K562 (cell line): ENCODE data around the gene USP20. TPM values are rescaled to one million over a fixed set of nuclear protein-coding genes. Genes with fewer than 3 reads are reported as not detected.

Source experiments
- ARID1B ChIP-seq: fragments of 450-650 bp; IDR thresholded peaks from 2 replicates; pipeline ENCODE4 v1.6.1; 2016; ENCODE audit warnings: antibody characterized with exemption, mild to moderate bottlenecking, inconsistent platforms
- CAMTA2 ChIP-seq: fragments of 250-450 bp; sonication (Bioruptor Pico); conservative IDR thresholded peaks from 2 replicates; pipeline ENCODE4 v1.5.1; 2022
- DIDO1 ChIP-seq: fragments of 450-650 bp; IDR thresholded peaks from 2 replicates; pipeline ENCODE4 v1.6.1; 2016; ENCODE audit warnings: low read depth, missing biosample characterization, missing genetic modification characterization
- FOXJ3 ChIP-seq: sonication (generic); formaldehyde crosslinking; IDR thresholded peaks from 2 replicates; pipeline ENCODE4 v1.4.0; 2020; ENCODE audit warnings: mild to moderate bottlenecking, missing genetic modification reagents
- HDAC3 ChIP-seq: fragments of 450-650 bp; IDR thresholded peaks from 2 replicates; pipeline ENCODE4 v1.6.1; 2018; ENCODE audit warnings: borderline replicate concordance, mild to moderate bottlenecking, moderate library complexity; ENCODE audit not compliant: partially characterized antibody
- ZFPM2 ChIP-seq: fragments of 250-450 bp; sonication (Bioruptor Pico); IDR thresholded peaks from 2 replicates; pipeline ENCODE4 v1.5.1; 2022; ENCODE audit warnings: mild to moderate bottlenecking
- polyA plus RNA-seq, 8 experiments: library from polyadenylated mRNA; depleted of rRNA in 4 of 8; stranded (reverse) in 5 of 8; unstranded in 3 of 8; fragments of >200 nt; fragmentation: Nextera tagmentation in 2 of 8; fragmentation: Illumina TruSeq in 1 of 8; extraction: Ambion mirVana in 2 of 8; extraction: Trizol in 1 of 8; gene quantifications; 2 replicates each; pipeline versions ENCODE4 v1.2.1 to v1.2.3, GENCODE V29; 2011 to 2014; ENCODE audit warnings: inconsistent platforms in 1 of 8, missing spikeins in 1 of 8
- total RNA-seq, 7 experiments: library from RNA; depleted of rRNA in 6 of 7; stranded (reverse); fragments of >200 nt in 6 of 7; fragmentation: Illumina TruSeq in 2 of 7; extraction: Trizol in 2 of 7; gene quantifications; 2 replicates each; pipeline versions ENCODE4 v1.2.1 to v1.2.3, GENCODE V29; 2011 to 2021; ENCODE audit warnings: low replicate concordance in 1 of 7
- TF ChIP-seq, protein P1 (sequence below): sonication (generic); formaldehyde crosslinking; IDR thresholded peaks from 2 replicates; pipeline ENCODE4 v1.8.1; 2022; ENCODE audit warnings: missing genetic modification reagents
- TF ChIP-seq, protein P2 (sequence below), 2 experiments: fragments of 450-650 bp in 1 of 2; sonication (generic) in 1 of 2; formaldehyde crosslinking in 1 of 2; IDR thresholded peaks; 2 replicates each; pipeline versions ENCODE4 v1.7.1 to v1.9.0; 2016 to 2022; ENCODE audit warnings: inconsistent platforms in 1 of 2, mild to moderate bottlenecking in 1 of 2, missing genetic modification reagents in 1 of 2
- TF ChIP-seq, protein P3 (sequence below): IDR thresholded peaks from 3 replicates; pipeline ENCODE4 v1.6.1; 2011; ENCODE audit warnings: borderline replicate concordance, mild to moderate bottlenecking; ENCODE audit not compliant: insufficient read length, insufficient read depth
- TF ChIP-seq, protein P4 (sequence below): sonication (generic); formaldehyde crosslinking; IDR thresholded peaks from 2 replicates; pipeline ENCODE4 v1.9.0; 2022; ENCODE audit warnings: mild to moderate bottlenecking, missing genetic modification reagents
- TF ChIP-seq, protein P5 (sequence below): sonication (generic); formaldehyde crosslinking; IDR thresholded peaks from 2 replicates; pipeline ENCODE4 v1.8.1; 2023; ENCODE audit warnings: mild to moderate bottlenecking, missing genetic modification reagents

Gene USP20
- total and polyA plus RNA-seq, 9 of the 15 experiments (the other 6 are each of a cell fraction or from before 2014, with no cell fraction given), result 1.9 to 136 (median 49.1) TPM

DNA sequence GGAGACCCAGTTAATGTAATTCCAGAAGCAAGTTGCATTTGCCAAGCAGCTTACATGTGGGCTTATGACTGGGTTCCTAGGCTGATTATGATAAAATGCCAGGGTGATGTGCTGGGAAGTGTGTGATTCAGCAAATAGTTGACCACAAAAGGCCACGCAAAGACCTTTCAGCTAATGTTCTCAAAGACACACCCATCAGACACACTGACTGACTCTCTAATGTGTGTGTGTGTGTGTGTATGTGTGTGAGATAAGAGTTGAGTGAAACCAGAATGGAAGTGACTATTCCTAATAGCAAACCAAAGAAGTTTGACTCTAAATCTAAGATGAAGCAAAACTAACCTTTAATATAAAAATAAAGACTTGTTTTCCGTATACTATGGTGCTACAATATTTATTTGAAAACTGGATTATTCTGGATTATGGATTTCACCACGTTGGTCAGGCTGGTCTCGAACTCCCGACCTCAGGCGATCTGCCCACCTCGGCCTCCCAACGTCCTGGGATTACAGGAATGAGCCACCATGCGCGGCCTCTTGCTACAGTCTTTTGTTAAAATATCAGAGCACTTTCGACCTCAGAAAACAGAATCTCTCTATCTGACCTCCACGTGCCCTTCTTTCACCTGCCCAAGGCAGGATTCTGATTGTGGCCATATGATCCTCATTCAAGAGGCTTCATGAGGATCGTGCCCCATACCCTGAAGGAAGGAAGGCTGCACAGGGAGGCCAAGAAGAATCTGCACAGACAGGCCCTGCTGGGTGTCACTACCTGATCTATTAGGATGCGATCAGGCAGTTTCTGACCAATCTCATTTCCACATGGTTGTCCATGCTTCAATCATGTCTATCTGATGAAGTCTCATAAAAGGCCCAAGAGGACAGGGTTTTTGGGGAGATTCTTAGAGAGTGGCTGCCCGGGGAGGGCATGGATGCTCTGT, 75.6 kb downstream of the USP20 start (continued):
- peak; percentile 92 for TF ChIP-seq HDAC3
- TF ChIP-seq, protein P1, sequence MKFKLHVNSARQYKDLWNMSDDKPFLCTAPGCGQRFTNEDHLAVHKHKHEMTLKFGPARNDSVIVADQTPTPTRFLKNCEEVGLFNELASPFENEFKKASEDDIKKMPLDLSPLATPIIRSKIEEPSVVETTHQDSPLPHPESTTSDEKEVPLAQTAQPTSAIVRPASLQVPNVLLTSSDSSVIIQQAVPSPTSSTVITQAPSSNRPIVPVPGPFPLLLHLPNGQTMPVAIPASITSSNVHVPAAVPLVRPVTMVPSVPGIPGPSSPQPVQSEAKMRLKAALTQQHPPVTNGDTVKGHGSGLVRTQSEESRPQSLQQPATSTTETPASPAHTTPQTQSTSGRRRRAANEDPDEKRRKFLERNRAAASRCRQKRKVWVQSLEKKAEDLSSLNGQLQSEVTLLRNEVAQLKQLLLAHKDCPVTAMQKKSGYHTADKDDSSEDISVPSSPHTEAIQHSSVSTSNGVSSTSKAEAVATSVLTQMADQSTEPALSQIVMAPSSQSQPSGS, result no peak
- TF ChIP-seq, protein P2, sequence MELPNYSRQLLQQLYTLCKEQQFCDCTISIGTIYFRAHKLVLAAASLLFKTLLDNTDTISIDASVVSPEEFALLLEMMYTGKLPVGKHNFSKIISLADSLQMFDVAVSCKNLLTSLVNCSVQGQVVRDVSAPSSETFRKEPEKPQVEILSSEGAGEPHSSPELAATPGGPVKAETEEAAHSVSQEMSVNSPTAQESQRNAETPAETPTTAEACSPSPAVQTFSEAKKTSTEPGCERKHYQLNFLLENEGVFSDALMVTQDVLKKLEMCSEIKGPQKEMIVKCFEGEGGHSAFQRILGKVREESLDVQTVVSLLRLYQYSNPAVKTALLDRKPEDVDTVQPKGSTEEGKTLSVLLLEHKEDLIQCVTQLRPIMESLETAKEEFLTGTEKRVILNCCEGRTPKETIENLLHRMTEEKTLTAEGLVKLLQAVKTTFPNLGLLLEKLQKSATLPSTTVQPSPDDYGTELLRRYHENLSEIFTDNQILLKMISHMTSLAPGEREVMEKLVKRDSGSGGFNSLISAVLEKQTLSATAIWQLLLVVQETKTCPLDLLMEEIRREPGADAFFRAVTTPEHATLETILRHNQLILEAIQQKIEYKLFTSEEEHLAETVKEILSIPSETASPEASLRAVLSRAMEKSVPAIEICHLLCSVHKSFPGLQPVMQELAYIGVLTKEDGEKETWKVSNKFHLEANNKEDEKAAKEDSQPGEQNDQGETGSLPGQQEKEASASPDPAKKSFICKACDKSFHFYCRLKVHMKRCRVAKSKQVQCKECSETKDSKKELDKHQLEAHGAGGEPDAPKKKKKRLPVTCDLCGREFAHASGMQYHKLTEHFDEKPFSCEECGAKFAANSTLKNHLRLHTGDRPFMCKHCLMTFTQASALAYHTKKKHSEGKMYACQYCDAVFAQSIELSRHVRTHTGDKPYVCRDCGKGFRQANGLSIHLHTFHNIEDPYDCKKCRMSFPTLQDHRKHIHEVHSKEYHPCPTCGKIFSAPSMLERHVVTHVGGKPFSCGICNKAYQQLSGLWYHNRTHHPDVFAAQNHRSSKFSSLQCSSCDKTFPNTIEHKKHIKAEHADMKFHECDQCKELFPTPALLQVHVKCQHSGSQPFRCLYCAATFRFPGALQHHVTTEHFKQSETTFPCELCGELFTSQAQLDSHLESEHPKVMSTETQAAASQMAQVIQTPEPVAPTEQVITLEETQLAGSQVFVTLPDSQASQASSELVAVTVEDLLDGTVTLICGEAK (IDR thresholded peaks at IDR 0.05), result no peak
- TF ChIP-seq, protein P2 (CRISPR knock-in tag; IDR thresholded peaks at IDR 0.05), result no peak
- TF ChIP-seq, protein P3, sequence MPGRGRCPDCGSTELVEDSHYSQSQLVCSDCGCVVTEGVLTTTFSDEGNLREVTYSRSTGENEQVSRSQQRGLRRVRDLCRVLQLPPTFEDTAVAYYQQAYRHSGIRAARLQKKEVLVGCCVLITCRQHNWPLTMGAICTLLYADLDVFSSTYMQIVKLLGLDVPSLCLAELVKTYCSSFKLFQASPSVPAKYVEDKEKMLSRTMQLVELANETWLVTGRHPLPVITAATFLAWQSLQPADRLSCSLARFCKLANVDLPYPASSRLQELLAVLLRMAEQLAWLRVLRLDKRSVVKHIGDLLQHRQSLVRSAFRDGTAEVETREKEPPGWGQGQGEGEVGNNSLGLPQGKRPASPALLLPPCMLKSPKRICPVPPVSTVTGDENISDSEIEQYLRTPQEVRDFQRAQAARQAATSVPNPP, result no peak
- peak; percentile 99 for TF ChIP-seq ARID1B
- TF ChIP-seq, protein P4, sequence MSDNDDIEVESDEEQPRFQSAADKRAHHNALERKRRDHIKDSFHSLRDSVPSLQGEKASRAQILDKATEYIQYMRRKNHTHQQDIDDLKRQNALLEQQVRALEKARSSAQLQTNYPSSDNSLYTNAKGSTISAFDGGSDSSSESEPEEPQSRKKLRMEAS (CRISPR knock-in tag), result peak; percentile 47; the same call in 1 of the 2 replicates
- TF ChIP-seq DIDO1 (tag), result no peak
- TF ChIP-seq, protein P5, sequence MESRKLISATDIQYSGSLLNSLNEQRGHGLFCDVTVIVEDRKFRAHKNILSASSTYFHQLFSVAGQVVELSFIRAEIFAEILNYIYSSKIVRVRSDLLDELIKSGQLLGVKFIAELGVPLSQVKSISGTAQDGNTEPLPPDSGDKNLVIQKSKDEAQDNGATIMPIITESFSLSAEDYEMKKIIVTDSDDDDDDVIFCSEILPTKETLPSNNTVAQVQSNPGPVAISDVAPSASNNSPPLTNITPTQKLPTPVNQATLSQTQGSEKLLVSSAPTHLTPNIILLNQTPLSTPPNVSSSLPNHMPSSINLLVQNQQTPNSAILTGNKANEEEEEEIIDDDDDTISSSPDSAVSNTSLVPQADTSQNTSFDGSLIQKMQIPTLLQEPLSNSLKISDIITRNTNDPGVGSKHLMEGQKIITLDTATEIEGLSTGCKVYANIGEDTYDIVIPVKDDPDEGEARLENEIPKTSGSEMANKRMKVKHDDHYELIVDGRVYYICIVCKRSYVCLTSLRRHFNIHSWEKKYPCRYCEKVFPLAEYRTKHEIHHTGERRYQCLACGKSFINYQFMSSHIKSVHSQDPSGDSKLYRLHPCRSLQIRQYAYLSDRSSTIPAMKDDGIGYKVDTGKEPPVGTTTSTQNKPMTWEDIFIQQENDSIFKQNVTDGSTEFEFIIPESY (CRISPR knock-in tag), result peak; percentile 44; the same call in 1 of the 2 replicates
- TF ChIP-seq ZFPM2 (CRISPR knock-in tag), result no peak
- no peak for TF ChIP-seq FOXJ3 (CRISPR knock-in tag)
- no peak for TF ChIP-seq CAMTA2
